ENCODE measurements around the gene SIRPA. TPM values are rescaled to one million over a fixed set of nuclear protein-coding genes. Genes with fewer than 3 reads are reported as not detected.

Gene SIRPA
- total RNA-seq, 2 donors from 2014 or later: 9.8 to 12.2 TPM

GRCh38 chr20:1922786-1923185 is 27.6 kb downstream of the SIRPA start:
- no peak overlapping the region for H3K27ac ChIP-seq
- TF ChIP-seq CTCF (IDR thresholded peaks at IDR 0.05): no peak
- DNase-seq: no peak
- no peaks in the 10 kb centered on the region for H3K36me3 ChIP-seq
- intact Hi-C loops (cut with DNase I): no loop called here
- H3K27me3 ChIP-seq: no peaks in the 10 kb centered on the region
- H3K4me3 ChIP-seq: no peak overlapping the region
- H3K9me3 ChIP-seq: no peaks in the 10 kb centered on the region
- H3K4me1 ChIP-seq: no peaks in the 10 kb centered on the region
- H3K9ac ChIP-seq (ENCODE audit: low read depth in 2 of 2, low read length in 2 of 2): no peak overlapping the region

- DNase-seq: no peak
- no peaks in the 10 kb centered on the region for H3K27me3 ChIP-seq
- H3K27ac ChIP-seq: no peak overlapping the region
- no peak for TF ChIP-seq CTCF (IDR thresholded peaks at IDR 0.05)
- no peak overlapping the region for H3K9ac ChIP-seq (ENCODE audit: low read depth in 2 of 2, low read length in 2 of 2)
- H3K4me3 ChIP-seq: no peak overlapping the region
- H3K9me3 ChIP-seq: no peaks in the 10 kb centered on the region
- intact Hi-C loops (cut with DNase I): no loop called here
- no peaks in the 10 kb centered on the region for H3K36me3 ChIP-seq
- H3K4me1 ChIP-seq: no peaks in the 10 kb centered on the region
Measured at GRCh38 chr20:1924910-1925861, 30.0 kb downstream of the SIRPA start.

DNA sequence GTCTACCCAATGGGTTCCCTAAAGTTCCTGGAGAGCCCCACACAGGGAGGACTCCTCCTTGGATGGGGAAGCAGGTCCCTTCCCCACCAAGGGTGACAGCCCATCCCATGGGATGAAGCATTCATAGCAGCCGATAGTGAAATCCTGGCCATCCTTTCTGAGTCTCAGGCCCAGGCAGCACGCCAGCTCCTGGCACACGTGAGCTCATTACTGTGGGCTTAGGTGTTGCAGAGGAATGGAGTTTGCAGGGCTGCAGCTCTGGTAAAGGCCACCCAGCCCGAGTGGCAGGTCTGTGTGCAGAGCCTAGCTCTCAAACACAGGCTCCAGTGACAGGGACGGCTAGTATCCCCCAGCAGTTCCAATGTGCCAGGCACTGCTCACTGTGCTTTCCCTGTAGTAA is 31.0 kb downstream of the SIRPA start:
- TF ChIP-seq CTCF (IDR thresholded peaks at IDR 0.05): no peak
- Histone ChIP-seq H3K27ac (no peak overlapping the region), H3K36me3 (no peaks in the 10 kb centered on the region), H3K9ac (ENCODE audit: low read depth in 2 of 2, low read length in 2 of 2) (no peak overlapping the region), H3K9me3 (no peaks in the 10 kb centered on the region), H3K4me1 (no peaks in the 10 kb centered on the region), H3K4me3 (no peak overlapping the region), H3K27me3 (no peaks in the 10 kb centered on the region)
- no peak for DNase-seq
- intact Hi-C loops (cut with DNase I): no loop called here

DNA sequence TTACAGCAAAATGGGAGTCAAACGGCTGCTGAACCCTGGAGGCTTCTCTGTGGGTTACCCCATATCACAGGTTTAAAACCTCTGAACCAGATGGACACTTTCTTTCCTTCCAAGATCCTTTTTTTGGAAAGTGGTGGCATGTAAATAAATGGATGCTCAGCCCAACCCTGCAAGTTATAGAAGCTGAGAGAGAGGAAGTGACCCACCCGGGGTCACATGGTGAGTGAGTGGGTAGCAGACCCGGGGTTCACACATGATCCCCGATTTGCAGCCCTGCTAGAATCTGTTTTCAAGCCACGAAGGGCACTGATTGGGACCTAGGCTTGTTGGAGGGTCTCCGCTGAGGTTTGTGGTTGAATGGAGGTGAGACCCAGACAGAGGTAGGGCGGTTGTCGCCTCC is 32.0 kb downstream of the SIRPA start:
- Histone ChIP-seq H3K9me3 (no peaks in the 10 kb centered on the region), H3K4me1 (no peaks in the 10 kb centered on the region), H3K4me3 (no peak overlapping the region), H3K36me3 (no peaks in the 10 kb centered on the region), H3K27me3 (no peaks in the 10 kb centered on the region), H3K9ac (ENCODE audit: low read depth in 2 of 2, low read length in 2 of 2) (no peak overlapping the region), H3K27ac (no peak overlapping the region)
- DNase-seq: no peak
- TF ChIP-seq CTCF (IDR thresholded peaks at IDR 0.05): no peak
- intact Hi-C loops (cut with DNase I): no loop called here

GRCh38 chr20:1928154-1928553 is 32.9 kb downstream of the SIRPA start:
- H3K27me3 ChIP-seq: no peaks in the 10 kb centered on the region
- intact Hi-C loops (cut with DNase I): no loop called here
- no peak overlapping the region for H3K9ac ChIP-seq (ENCODE audit: low read depth in 2 of 2, low read length in 2 of 2)
- H3K4me1 ChIP-seq: no peaks in the 10 kb centered on the region
- no peak overlapping the region for H3K4me3 ChIP-seq
- TF ChIP-seq CTCF (IDR thresholded peaks at IDR 0.05): no peak
- H3K27ac ChIP-seq: no peak overlapping the region
- no peaks in the 10 kb centered on the region for H3K9me3 ChIP-seq
- DNase-seq: no peak
- H3K36me3 ChIP-seq: no peaks in the 10 kb centered on the region
